MM.1S (cell line): ENCODE data around the gene SALL4.

ENCODE experiments used
- DNase-seq: peaks from one replicate; pipeline ENCODE4 v3.0.0-alpha.2; 2015
- H2AFZ ChIP-seq: fragments of 300-600 bp; sonication (generic); 2 replicates; pipeline ENCODE4 v1.6.0; 2016; ENCODE audit warnings: antibody characterized with exemption, low read length
- H3F3A ChIP-seq: fragments of 300-600 bp; sonication (generic); 2 replicates; pipeline ENCODE4 v1.6.1; 2016; ENCODE audit warnings: mild to moderate bottlenecking, antibody characterized with exemption, low read length, moderate library complexity, mixed read lengths; ENCODE audit not compliant: insufficient read depth
- H3K27ac ChIP-seq: fragments of 300-600 bp; sonication (generic); 2 replicates; pipeline ENCODE4 v1.5.1; 2016; ENCODE audit warnings: mild to moderate bottlenecking, low read length
- H3K27me3 ChIP-seq: fragments of 300-600 bp; sonication (generic); replicated peaks from 2 replicates; pipeline ENCODE4 v1.6.0; 2016; ENCODE audit warnings: low read length; ENCODE audit not compliant: insufficient read depth
- H3K36me3 ChIP-seq: fragments of 300-600 bp; sonication (generic); replicated peaks from 2 replicates; pipeline ENCODE4 v1.6.1; 2016; ENCODE audit warnings: mild to moderate bottlenecking, low read length, mixed read lengths; ENCODE audit not compliant: insufficient read depth
- H3K4me1 ChIP-seq: fragments of 300-600 bp; sonication (generic); 2 replicates; pipeline ENCODE4 v1.6.1; 2016; ENCODE audit warnings: low read length, mixed read lengths
- H3K4me2 ChIP-seq: fragments of 300-600 bp; sonication (generic); 2 replicates; pipeline ENCODE4 v1.6.0; 2016; ENCODE audit warnings: low read depth, low read length
- H3K4me3 ChIP-seq: fragments of 300-600 bp; sonication (generic); 2 replicates; pipeline ENCODE4 v1.5.1; 2016; ENCODE audit warnings: low read length, mixed read lengths
- H3K79me2 ChIP-seq: fragments of 300-600 bp; sonication (generic); 2 replicates; pipeline ENCODE4 v1.6.1; 2016; ENCODE audit warnings: mixed run types, low read length, mixed read lengths
- H3K9ac ChIP-seq: fragments of 300-600 bp; sonication (generic); 2 replicates; pipeline ENCODE4 v1.6.1; 2016; ENCODE audit warnings: low read length, mixed read lengths
- H3K9me2 ChIP-seq: fragments of 300-600 bp; sonication (generic); replicated peaks from 2 replicates; pipeline ENCODE4 v1.6.1; 2016; ENCODE audit warnings: mild to moderate bottlenecking, low read length, mixed read lengths; ENCODE audit not compliant: insufficient read depth
- H3K9me3 ChIP-seq: fragments of 300-600 bp; sonication (generic); replicated peaks from 2 replicates; pipeline ENCODE4 v1.6.1; 2016; ENCODE audit warnings: mild to moderate bottlenecking, low read length, mixed read lengths; ENCODE audit not compliant: insufficient read depth
- H4K20me1 ChIP-seq: fragments of 300-600 bp; sonication (generic); 2 replicates; pipeline ENCODE4 v1.6.1; 2016; ENCODE audit warnings: mild to moderate bottlenecking, low read length, moderate library complexity, mixed read lengths; ENCODE audit not compliant: insufficient read depth
- CTCF ChIP-seq: fragments of 300-600 bp; sonication (generic); IDR thresholded peaks from 2 replicates; pipeline ENCODE4 v1.5.1; 2016; ENCODE audit warnings: antibody characterized with exemption, low read length, mixed read lengths
- EZH2 ChIP-seq: fragments of 300-600 bp; sonication (generic); optimal IDR thresholded peaks from 2 replicates; pipeline ENCODE3; 2017; ENCODE audit warnings: low read depth, mild to moderate bottlenecking, antibody characterized with exemption, low read length, mixed read lengths
- EZH2phosphoT487 ChIP-seq: fragments of 300-600 bp; sonication (generic); IDR thresholded peaks from 2 replicates; pipeline ENCODE4 v1.6.1; 2018; ENCODE audit warnings: antibody characterized with exemption, low read length

SALL4 gene

GRCh38 chr20:51802170-51802751 is at the start of gene SALL4:
TSS of gene SALL4 (minus strand) at chr20:51802521. CDS start at chr20:51802408, 113 bp downstream.
- Histone ChIP-seq H3K4me1 (no peaks in the 10 kb centered on the region), H3K79me2 (no peaks in the 10 kb centered on the region), H2AFZ (no peak within 1 kb of the TSS), H3K9me2 (no peaks in the 10 kb centered on the region), H3K4me2 (peak within 1 kb of the TSS; percentile 98; the same call in 1 of the 2 replicates), H3K27me3 (no peaks in the 10 kb centered on the region), H3K9me3 (no peaks in the 10 kb centered on the region), H4K20me1 (no peaks in the 10 kb centered on the region), H3K4me3 (no peak within 1 kb of the TSS), H3F3A (no peaks in the 10 kb centered on the region), H3K36me3 (no peaks in the 10 kb centered on the region), H3K27ac (no peak within 1 kb of the TSS), H3K9ac (no peak within 1 kb of the TSS)
- TF ChIP-seq EZH2 (no peak), CTCF (no peak), EZH2phosphoT487 (no peak)
- DNase-seq, result no peak

GRCh38 chr20:51848346-51848745 is 46.0 kb upstream of the SALL4 start:
- no peaks in the 10 kb centered on the region for H3K9me2 ChIP-seq
- no peaks in the 10 kb centered on the region for H4K20me1 ChIP-seq
- no peak overlapping the region for H3K4me3 ChIP-seq
- H3F3A ChIP-seq, result no peaks in the 10 kb centered on the region
- no peak overlapping the region for H3K4me2 ChIP-seq
- no peaks in the 10 kb centered on the region for H3K36me3 ChIP-seq
- no peaks in the 10 kb centered on the region for H3K27me3 ChIP-seq
- no peaks in the 10 kb centered on the region for H3K4me1 ChIP-seq
- TF ChIP-seq EZH2phosphoT487, result no peak
- no peak for TF ChIP-seq CTCF
- TF ChIP-seq EZH2, result no peak
- no peaks in the 10 kb centered on the region for H3K79me2 ChIP-seq
- no peak overlapping the region for H3K9ac ChIP-seq
- H3K9me3 ChIP-seq, result no peaks in the 10 kb centered on the region
- DNase-seq, result no peak
- no peak overlapping the region for H2AFZ ChIP-seq
- H3K27ac ChIP-seq, result no peak overlapping the region

- no peaks in the 10 kb centered on the region for H3F3A ChIP-seq
- H3K36me3 ChIP-seq, result no peaks in the 10 kb centered on the region
- H3K9me2 ChIP-seq, result no peaks in the 10 kb centered on the region
- H3K4me1 ChIP-seq, result no peaks in the 10 kb centered on the region
- H3K9ac ChIP-seq, result no peak overlapping the region
- DNase-seq, result no peak
- H3K27me3 ChIP-seq, result no peaks in the 10 kb centered on the region
- no peak overlapping the region for H3K4me3 ChIP-seq
- no peak overlapping the region for H3K27ac ChIP-seq
- no peak overlapping the region for H2AFZ ChIP-seq
- no peaks in the 10 kb centered on the region for H4K20me1 ChIP-seq
- H3K9me3 ChIP-seq, result no peaks in the 10 kb centered on the region
- no peak overlapping the region for H3K4me2 ChIP-seq
- H3K79me2 ChIP-seq, result no peaks in the 10 kb centered on the region
- no peak for TF ChIP-seq EZH2phosphoT487
These were observed 38.5 kb upstream of the SALL4 start for GRCh38 chr20:51840865-51841264.

- Histone ChIP-seq H3K9me3 (no peaks in the 10 kb centered on the region), H3K4me3 (no peak overlapping the region), H3K36me3 (no peaks in the 10 kb centered on the region), H4K20me1 (no peaks in the 10 kb centered on the region), H3K27me3 (no peaks in the 10 kb centered on the region), H3K9ac (no peak overlapping the region), H3K4me1 (no peaks in the 10 kb centered on the region), H2AFZ (no peak overlapping the region), H3F3A (no peaks in the 10 kb centered on the region), H3K79me2 (no peaks in the 10 kb centered on the region), H3K9me2 (no peaks in the 10 kb centered on the region), H3K27ac (no peak overlapping the region), H3K4me2 (no peak overlapping the region)
- no peak for DNase-seq
- TF ChIP-seq CTCF (no peak), EZH2 (no peak), EZH2phosphoT487 (no peak)
These were observed 35.6 kb upstream of the SALL4 start for GRCh38 chr20:51837876-51838420.
